Activated B cell treated with CpG ODN at 0.5 μM for 24 hours (primary cell): ENCODE measurements around the gene MAGOH. TPM values are rescaled to one million over a fixed set of nuclear protein-coding genes. Genes with fewer than 3 reads are reported as not detected.

Experiments used
- ATAC-seq: fragments of 200-7000 bp; cut with Tn5 transposase; one replicate; pipeline ENCODE4 v1.10.0; 2021; ENCODE audit warnings: low read depth, mild to moderate bottlenecking, moderate library complexity
- CTCF ChIA-PET: fragments of 350-600 bp; sonication (Branson Sonifier 250); formaldehyde crosslinking; loops from one replicate; lab custom pipeline; 2021; ENCODE audit warnings: antibody characterized with exemption; lab: Charles Lee
- POLR2A ChIA-PET: fragments of 350-600 bp; sonication (Branson Sonifier 250); formaldehyde crosslinking; loops from one replicate; lab custom pipeline; 2021; ENCODE audit warnings: antibody characterized with exemption; lab: Charles Lee
- DNase-seq: peaks from one replicate; pipeline ENCODE4 v3.0.0; 2022
- H3K27ac Mint-ChIP-seq: one replicate; pipeline ENCODE4 v1.8.0; 2020; ENCODE audit warnings: mixed read lengths
- H3K27me3 Mint-ChIP-seq: one replicate; pipeline ENCODE4 v1.8.0; 2021; ENCODE audit warnings: mixed read lengths
- H3K36me3 Mint-ChIP-seq: one replicate; pipeline ENCODE4 v1.8.0; 2021; ENCODE audit warnings: low read depth, mixed read lengths
- H3K4me1 Mint-ChIP-seq: one replicate; pipeline ENCODE4 v1.8.0; 2021; ENCODE audit warnings: mixed read lengths
- H3K4me3 Mint-ChIP-seq: one replicate; pipeline ENCODE4 v1.8.0; 2020; ENCODE audit warnings: mild to moderate bottlenecking, mixed read lengths
- H3K9me3 Mint-ChIP-seq: one replicate; pipeline ENCODE4 v1.8.0; 2020; ENCODE audit warnings: mixed read lengths
- CTCF ChIP-seq: fragments of 200-600 bp; IDR thresholded peaks from one replicate; pipeline ENCODE4 v1.8.0; 2022; ENCODE audit warnings: antibody characterized with exemption, mild to moderate bottlenecking
- intact Hi-C: fragments of 100-400 bp; cut with micrococcal nuclease; formaldehyde crosslinking; loops from one replicate; pipeline ENCODE4 v1.15.1; 2024
- total RNA-seq: library from RNA; stranded (reverse); gene quantifications from 2 replicates; pipeline ENCODE4 v1.2.3, GENCODE V29; 2022

Gene MAGOH
- total RNA-seq, 1 donor from 2014 or later, result 56.6 TPM

DNA sequence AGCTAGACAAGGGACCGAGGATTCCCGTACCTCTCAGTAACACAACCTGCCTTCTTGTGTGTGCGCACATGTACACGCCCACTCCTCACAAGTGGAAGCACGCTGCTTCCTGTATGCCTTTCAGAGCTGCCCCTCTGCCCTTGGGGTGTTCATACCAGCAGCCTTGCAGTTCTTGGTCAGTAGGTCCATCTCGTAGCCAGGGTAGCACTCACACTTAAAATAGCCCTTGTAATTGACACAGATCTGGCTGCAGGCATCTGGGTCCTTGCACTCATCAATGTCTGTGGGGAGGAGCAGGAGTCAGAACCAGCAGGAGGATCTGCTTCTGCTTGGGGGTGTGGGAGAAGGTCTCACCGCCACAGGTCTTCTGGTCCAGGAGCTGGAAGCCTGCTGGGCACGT, 32.6 kb upstream of the MAGOH start:
- peaks cover 13% of the 10 kb centered on the region for H3K36me3 Mint-ChIP-seq
- H3K27ac Mint-ChIP-seq, result peak overlapping the region; percentile 60
- no peak for ATAC-seq
- no peak overlapping the region for H3K4me3 Mint-ChIP-seq
- H3K27me3 Mint-ChIP-seq, result no peaks in the 10 kb centered on the region
- no peaks in the 10 kb centered on the region for H3K9me3 Mint-ChIP-seq
- no peak for DNase-seq
- CTCF ChIA-PET, result interaction anchor here (0.9 to 1.3 kb wide), 2 partner anchors 122 to 123 kb away, joined by 4 to 6 read pairs; no protein-coding TSS in a partner anchor
- TF ChIP-seq CTCF, result no peak
- POLR2A ChIA-PET, result no interaction called here
- H3K4me1 Mint-ChIP-seq, result peaks cover 10% of the 10 kb centered on the region
- intact Hi-C loops, result no loop called here

GRCh38 chr1:53270107-53270506, 31.8 kb upstream of the MAGOH start:
- Mint-ChIP-seq H3K9me3 (no peaks in the 10 kb centered on the region), H3K27me3 (no peaks in the 10 kb centered on the region), H3K4me3 (no peak overlapping the region), H3K4me1 (peaks cover 10% of the 10 kb centered on the region), H3K36me3 (peaks cover 20% of the 10 kb centered on the region), H3K27ac (peak overlapping the region; percentile 60)
- CTCF ChIA-PET, result interaction anchor here (0.9 kb wide), 1 partner anchor 123 kb away, joined by 6 read pairs; no protein-coding TSS in a partner anchor
- peak; percentile 86 for ATAC-seq
- POLR2A ChIA-PET, result no interaction called here
- TF ChIP-seq CTCF, result no peak
- DNase-seq, result no peak
- intact Hi-C loops, result no loop called here

- intact Hi-C loops, result no loop called here
- DNase-seq (no peak), ATAC-seq (no peak)
- no peak for TF ChIP-seq CTCF
- H3K27ac Mint-ChIP-seq, result no peak overlapping the region
- H3K36me3 Mint-ChIP-seq, result peaks cover 28% of the 10 kb centered on the region
- no peaks in the 10 kb centered on the region for H3K27me3 Mint-ChIP-seq
- ChIA-PET CTCF (interaction anchor here (0.7 to 1.0 kb wide), 3 partner anchors 11 to 126 kb away, joined by 3 to 6 read pairs (median 3); no protein-coding TSS in a partner anchor), POLR2A (interaction anchor here (0.6 kb wide), 1 partner anchor 59 kb away, joined by 3 read pairs; no protein-coding TSS in a partner anchor)
- no peak overlapping the region for H3K4me3 Mint-ChIP-seq
- H3K4me1 Mint-ChIP-seq, result peaks cover 10% of the 10 kb centered on the region
- H3K9me3 Mint-ChIP-seq, result no peaks in the 10 kb centered on the region
Observed at GRCh38 chr1:53267761-53268160, 29.4 kb upstream of the MAGOH start.

GRCh38 chr1:53266038-53266437, 27.7 kb upstream of the MAGOH start:
- ChIA-PET CTCF (interaction anchor here (1.2 kb wide), 1 partner anchor 127 kb away, joined by 6 read pairs; no protein-coding TSS in a partner anchor), POLR2A (no interaction called here)
- no peak for TF ChIP-seq CTCF
- peaks cover 35% of the 10 kb centered on the region for H3K36me3 Mint-ChIP-seq
- no peak overlapping the region for H3K4me3 Mint-ChIP-seq
- intact Hi-C loops, result no loop called here
- no peaks in the 10 kb centered on the region for H3K27me3 Mint-ChIP-seq
- H3K4me1 Mint-ChIP-seq, result peaks cover 10% of the 10 kb centered on the region
- no peaks in the 10 kb centered on the region for H3K9me3 Mint-ChIP-seq
- DNase-seq (no peak), ATAC-seq (no peak)
- H3K27ac Mint-ChIP-seq, result no peak overlapping the region

- no peaks in the 10 kb centered on the region for H3K9me3 Mint-ChIP-seq
- H3K27ac Mint-ChIP-seq, result no peak overlapping the region
- POLR2A ChIA-PET, result no interaction called here
- intact Hi-C loops, result no loop called here
- no peak for DNase-seq
- peaks cover 13% of the 10 kb centered on the region for H3K4me1 Mint-ChIP-seq
- H3K36me3 Mint-ChIP-seq, result peaks cover 37% of the 10 kb centered on the region
- H3K27me3 Mint-ChIP-seq, result no peaks in the 10 kb centered on the region
- ATAC-seq, result no peak
- no peak for TF ChIP-seq CTCF
- CTCF ChIA-PET, result interaction anchor here (1.2 kb wide), 1 partner anchor 128 kb away, joined by 6 read pairs; no protein-coding TSS in a partner anchor
- no peak overlapping the region for H3K4me3 Mint-ChIP-seq
Observed at GRCh38 chr1:53265581-53265980, 27.3 kb upstream of the MAGOH start.
